ENCODE measurements around the gene SLPI.

Gene SLPI

GRCh38 chr20:45254383-45255262, at the start of gene SLPI:
Gene SLPI (minus strand): TSS chr20:45254564. CDS start chr20:45254543, 21 bp downstream.
- no peak for DNase-seq (ENCODE audit: low read depth in 2 of 2)

- no peak for DNase-seq (ENCODE audit: low read depth in 2 of 2)
Observed at GRCh38 chr20:45303586-45304463, 49.5 kb upstream of the SLPI start.

GRCh38 chr20:45301824-45302271, 47.5 kb upstream of the SLPI start:
- DNase-seq (ENCODE audit: low read depth in 2 of 2) = no peak

GRCh38 chr20:45300961-45301360, 46.6 kb upstream of the SLPI start:
- DNase-seq (ENCODE audit: low read depth in 2 of 2) = peak in 1 of 2 donors; percentile 50

GRCh38 chr20:45299786-45300185, 45.4 kb upstream of the SLPI start:
- no peak for DNase-seq (ENCODE audit: low read depth in 2 of 2)

- no peak for DNase-seq (ENCODE audit: low read depth in 2 of 2)
Observed at GRCh38 chr20:45297786-45298497, 43.6 kb upstream of the SLPI start.

GRCh38 chr20:45294659-45295058, 40.3 kb upstream of the SLPI start:
- no peak for DNase-seq (ENCODE audit: low read depth in 2 of 2)

- DNase-seq (ENCODE audit: low read depth in 2 of 2) = no peak
Observed at GRCh38 chr20:45294003-45294368, 39.6 kb upstream of the SLPI start.

- DNase-seq (ENCODE audit: low read depth in 2 of 2) = peak; percentile 78 to 82
Observed at GRCh38 chr20:45293041-45294002, 39.0 kb upstream of the SLPI start.

- DNase-seq (ENCODE audit: low read depth in 2 of 2) = no peak
Observed at GRCh38 chr20:45292343-45292742, 38.0 kb upstream of the SLPI start.

- no peak for DNase-seq (ENCODE audit: low read depth in 2 of 2)
Observed at GRCh38 chr20:45291526-45291925, 37.2 kb upstream of the SLPI start.

GRCh38 chr20:45290677-45291355, 36.5 kb upstream of the SLPI start:
- DNase-seq (ENCODE audit: low read depth in 2 of 2) = peak; percentile 23 to 57

GRCh38 chr20:45289942-45290676, 35.7 kb upstream of the SLPI start:
- no peak for DNase-seq (ENCODE audit: low read depth in 2 of 2)

- no peak for DNase-seq (ENCODE audit: low read depth in 2 of 2)
Observed at GRCh38 chr20:45288860-45289259, 34.5 kb upstream of the SLPI start.

GRCh38 chr20:45288376-45288775, 34.0 kb upstream of the SLPI start:
- DNase-seq (ENCODE audit: low read depth in 2 of 2) = no peak

- DNase-seq (ENCODE audit: low read depth in 2 of 2) = no peak
Observed at GRCh38 chr20:45283551-45284057, 29.2 kb upstream of the SLPI start.

- no peak for DNase-seq (ENCODE audit: low read depth in 2 of 2)
Observed at GRCh38 chr20:45282700-45283550, 28.6 kb upstream of the SLPI start.

GRCh38 chr20:45279992-45280391, 25.6 kb upstream of the SLPI start:
- no peak for DNase-seq (ENCODE audit: low read depth in 2 of 2)
